Vagina (tissue), 2 donors: Measurements from ENCODE around the gene STIL.

Experiments
- POLR2AphosphoS5 ChIP-seq, 2 donors: sonication (generic); formaldehyde crosslinking; IDR thresholded peaks; one replicate each; pipeline ENCODE4 v1.9.0; 2017; ENCODE audit warnings: antibody characterized with exemption in 2 of 2, mild to moderate bottlenecking in 2 of 2, low read depth in 1 of 2; ENCODE audit not compliant: insufficient read depth in 1 of 2
- TF ChIP-seq, protein P1 (sequence below), 3 experiments: fragments of 450-650 bp in 2 of 3; fragments of 200-600 bp in 1 of 3; sonication (generic) in 1 of 3; IDR thresholded peaks; one replicate each; pipeline ENCODE4 v1.5.1; 2017 to 2019; ENCODE audit warnings: antibody characterized with exemption in 3 of 3, mild to moderate bottlenecking in 2 of 3, moderate library complexity in 2 of 3

DNA sequence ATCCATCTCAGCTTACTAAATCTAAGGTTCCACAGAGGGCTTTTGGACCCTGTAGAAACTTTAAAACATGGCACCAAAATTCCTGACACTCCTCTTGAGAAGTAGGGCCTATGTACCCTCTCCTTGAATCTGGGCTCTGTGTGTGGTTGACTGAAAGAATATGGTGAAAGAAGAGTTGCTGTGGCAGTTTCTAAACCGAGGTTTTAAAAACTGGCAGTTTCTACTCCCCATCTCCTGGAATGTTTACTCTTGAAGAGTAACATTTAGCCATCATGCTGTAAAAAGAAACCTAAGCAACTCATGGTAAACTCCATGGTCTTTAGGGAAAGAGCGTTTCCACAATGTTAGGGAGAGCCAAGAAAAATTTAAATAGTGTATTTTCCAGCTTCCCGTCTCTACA, 15.0 kb upstream of the STIL start:
- TF ChIP-seq, protein P1, sequence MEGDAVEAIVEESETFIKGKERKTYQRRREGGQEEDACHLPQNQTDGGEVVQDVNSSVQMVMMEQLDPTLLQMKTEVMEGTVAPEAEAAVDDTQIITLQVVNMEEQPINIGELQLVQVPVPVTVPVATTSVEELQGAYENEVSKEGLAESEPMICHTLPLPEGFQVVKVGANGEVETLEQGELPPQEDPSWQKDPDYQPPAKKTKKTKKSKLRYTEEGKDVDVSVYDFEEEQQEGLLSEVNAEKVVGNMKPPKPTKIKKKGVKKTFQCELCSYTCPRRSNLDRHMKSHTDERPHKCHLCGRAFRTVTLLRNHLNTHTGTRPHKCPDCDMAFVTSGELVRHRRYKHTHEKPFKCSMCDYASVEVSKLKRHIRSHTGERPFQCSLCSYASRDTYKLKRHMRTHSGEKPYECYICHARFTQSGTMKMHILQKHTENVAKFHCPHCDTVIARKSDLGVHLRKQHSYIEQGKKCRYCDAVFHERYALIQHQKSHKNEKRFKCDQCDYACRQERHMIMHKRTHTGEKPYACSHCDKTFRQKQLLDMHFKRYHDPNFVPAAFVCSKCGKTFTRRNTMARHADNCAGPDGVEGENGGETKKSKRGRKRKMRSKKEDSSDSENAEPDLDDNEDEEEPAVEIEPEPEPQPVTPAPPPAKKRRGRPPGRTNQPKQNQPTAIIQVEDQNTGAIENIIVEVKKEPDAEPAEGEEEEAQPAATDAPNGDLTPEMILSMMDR (IDR thresholded peaks at IDR 0.05) = no peak
- no peak for TF ChIP-seq POLR2AphosphoS5 (IDR thresholded peaks at IDR 0.05; ENCODE audit: insufficient read depth in 1 of 2, low read depth in 1 of 2)
